GM20000 (cell line): ENCODE results near the gene DLK2.
A peak's percentile ranks its signal among the peaks of the same experiment; 100 is the strongest.

Experiments used
- DNase-seq: peaks from one replicate; pipeline ENCODE4 v3.0.0; 2012; ENCODE audit warnings: low spot score
- CTCF ChIP-seq: IDR thresholded peaks from 2 replicates; pipeline ENCODE4 v1.5.1; 2012; ENCODE audit warnings: mild to moderate bottlenecking, control low read depth; ENCODE audit errors: extremely low read depth, missing control alignments

DLK2 gene

GRCh38 chr6:43496370-43497128 lies 41.2 kb upstream of the DLK2 start:
- peak; percentile 54 for DNase-seq

DNA sequence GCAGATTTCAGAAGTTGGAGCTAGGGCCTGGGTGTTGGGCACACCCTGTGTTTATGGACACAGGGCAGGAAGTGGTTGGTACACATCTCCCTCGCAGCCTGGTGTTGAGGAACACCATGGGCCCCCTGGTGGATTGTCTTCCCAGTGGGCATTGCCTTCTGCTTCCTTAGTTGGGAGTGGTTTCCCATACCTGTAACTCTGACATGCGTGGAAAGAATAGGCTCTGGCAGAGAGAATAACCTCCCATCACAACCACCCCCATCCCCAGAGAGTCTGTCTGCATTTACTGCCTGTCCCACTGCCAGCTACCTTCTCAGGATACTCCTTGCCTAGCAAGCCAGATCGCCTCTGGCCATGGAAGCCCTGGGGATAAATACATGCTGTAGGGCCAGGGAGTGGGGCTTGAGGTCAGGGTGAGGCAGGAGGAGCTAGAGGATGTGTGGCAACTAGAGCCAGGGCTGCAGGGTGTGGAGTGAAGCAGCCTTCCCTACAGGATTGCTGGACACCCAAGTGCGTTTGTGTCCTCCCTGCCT lies 40.1 kb upstream of the DLK2 start:
- peak; percentile 10 for TF ChIP-seq CTCF
- no peak for DNase-seq

More at GRCh38 chr6:43496370-43497128, 41.2 kb upstream of the DLK2 start:
- TF ChIP-seq CTCF: peak; percentile 50

GRCh38 chr6:43494766-43495165 lies 39.4 kb upstream of the DLK2 start:
- no peak for TF ChIP-seq CTCF

GRCh38 chr6:43494321-43494720 lies 39.0 kb upstream of the DLK2 start:
- no peak for TF ChIP-seq CTCF
- DNase-seq: no peak

More at GRCh38 chr6:43494766-43495165, 39.4 kb upstream of the DLK2 start:
- no peak for DNase-seq

DNA sequence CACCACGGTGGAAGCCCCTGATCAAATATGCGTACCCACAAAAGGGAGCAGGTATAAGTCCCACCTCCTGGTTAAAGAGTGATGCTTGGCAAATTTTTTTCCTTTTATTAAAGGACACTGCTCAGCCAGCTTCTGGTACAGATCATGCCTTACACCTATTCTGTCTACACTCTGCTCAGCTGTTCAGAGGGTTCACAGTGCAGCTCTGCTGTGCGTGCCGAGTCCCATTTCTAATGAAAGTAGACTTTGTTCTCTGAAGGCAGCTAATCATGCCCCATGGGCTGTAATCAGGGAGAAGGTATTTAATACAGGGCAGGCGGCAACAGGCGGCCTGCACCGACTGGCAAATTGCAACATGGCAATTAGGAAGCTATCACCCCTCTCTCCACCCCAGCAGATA lies 38.5 kb upstream of the DLK2 start:
- DNase-seq: no peak

GRCh38 chr6:43493230-43493629 lies 37.9 kb upstream of the DLK2 start:
- no peak for DNase-seq
- no peak for TF ChIP-seq CTCF

More for the DNA sequence above, 38.5 kb upstream of the DLK2 start:
- TF ChIP-seq CTCF: no peak

DNA sequence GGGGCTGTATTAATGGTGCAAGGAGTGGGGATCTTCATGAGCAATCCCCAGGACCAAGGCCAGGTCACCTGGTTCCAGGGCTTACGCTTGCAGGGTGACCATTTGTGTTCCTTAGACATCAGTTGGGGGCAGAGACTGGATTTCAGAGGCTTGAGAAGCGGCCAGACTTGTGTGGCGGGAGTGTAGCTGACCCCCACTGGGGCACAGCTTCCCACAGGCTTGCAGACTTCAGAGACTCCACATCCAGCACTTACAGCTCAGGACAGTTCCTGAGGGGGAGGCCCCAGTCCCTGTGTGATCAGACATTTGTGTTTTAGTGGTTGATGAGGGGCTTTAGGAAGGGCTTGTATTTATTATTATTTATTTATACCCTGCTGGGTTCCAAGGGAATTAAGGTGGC lies 37.3 kb upstream of the DLK2 start:
- no peak for TF ChIP-seq CTCF
- no peak for DNase-seq
